Endothelial cell of umbilical vein (primary cell): ENCODE data around the gene GPR176. TPM values are rescaled to one million over a fixed set of nuclear protein-coding genes. Genes with fewer than 3 reads are reported as not detected.

ENCODE experiments used
- BruUV-seq: library from RNA; stranded (reverse); fragments of 400-500 nt; replicated peaks from 2 replicates; lab custom pipeline; 2021; lab: Mats Ljungman, UMichigan
- CTCF ChIA-PET: fragments of 300-600, 350-600 bp; sonication (Branson Sonifier 250); formaldehyde crosslinking; loops from one replicate; lab custom pipeline; 2021; ENCODE audit warnings: antibody characterized with exemption, inconsistent platforms; lab: Charles Lee
- POLR2A ChIA-PET: fragments of 300-600, 350-600 bp; sonication (Branson Sonifier 250); formaldehyde crosslinking; loops from one replicate; lab custom pipeline; 2021; ENCODE audit warnings: antibody characterized with exemption, inconsistent platforms; lab: Charles Lee
- DNase-seq: peaks from one replicate; pipeline ENCODE4 v3.0.0-alpha.2; 2011; ENCODE audit warnings: low read depth, low spot score
- FAIRE-seq: peaks from 2 replicates; lab custom pipeline; 2011; peaks lifted over from hg19 to GRCh38; lab: Jason Lieb, UNC
- H2AFZ ChIP-seq: 2 replicates; pipeline ENCODE4 v1.6.0; 2012; ENCODE audit warnings: low read depth, low read length, control low read depth, inconsistent platforms
- H3K27ac ChIP-seq: 2 replicates; pipeline ENCODE4 v1.5.1; 2011; ENCODE audit warnings: low read depth, mild to moderate bottlenecking, control low read depth, low read length, moderate library complexity; ENCODE audit not compliant: insufficient read depth
- H3K27me3 ChIP-seq, 2 experiments: 2 replicates each; pipeline versions ENCODE4 v1.6.0 to v1.6.1; 2011; ENCODE audit warnings: low read length in 2 of 2, mixed read lengths in 1 of 2; ENCODE audit not compliant: control insufficient read depth in 2 of 2, insufficient read depth in 2 of 2
- H3K36me3 ChIP-seq, 2 experiments: 2 replicates in 1 of 2; 3 replicates in 1 of 2; pipeline ENCODE4 v1.5.1; 2011; ENCODE audit warnings: low read length in 2 of 2, mild to moderate bottlenecking in 1 of 2, moderate library complexity in 1 of 2; ENCODE audit not compliant: control insufficient read depth in 2 of 2, insufficient read depth in 2 of 2; ENCODE audit errors: extremely low read depth in 1 of 2
- H3K4me1 ChIP-seq: 3 replicates; pipeline ENCODE4 v1.5.1; 2011; ENCODE audit warnings: mild to moderate bottlenecking, low read length; ENCODE audit not compliant: control insufficient read depth, insufficient read depth; ENCODE audit errors: extremely low read depth
- H3K4me2 ChIP-seq: 2 replicates; pipeline ENCODE4 v1.6.1; 2011; ENCODE audit warnings: low read length, control low read depth, mixed read lengths; ENCODE audit not compliant: insufficient read depth
- H3K4me3 ChIP-seq, 3 experiments: fragments of 200-600 bp in 1 of 3; sonication (generic), shearing (Covaris generic) in 1 of 3; replicated peaks in 1 of 3; 2 replicates each; pipeline ENCODE4 v1.5.1; 2011 to 2016; ENCODE audit warnings: control low read depth in 3 of 3, low read length in 3 of 3, mild to moderate bottlenecking in 2 of 3, inconsistent platforms in 1 of 3, low read depth in 1 of 3, moderate library complexity in 1 of 3; ENCODE audit not compliant: insufficient read depth in 1 of 3
- H3K79me2 ChIP-seq: 2 replicates; pipeline ENCODE4 v1.6.0; 2012; ENCODE audit warnings: low read length, inconsistent platforms; ENCODE audit not compliant: control insufficient read depth, insufficient read depth
- H3K9ac ChIP-seq: replicated peaks from 2 replicates; pipeline ENCODE3; 2011; ENCODE audit warnings: low read length, control low read depth; ENCODE audit not compliant: insufficient read depth; ENCODE audit errors: extremely low read depth
- H3K9me1 ChIP-seq: replicated peaks from 3 replicates; pipeline ENCODE4 v1.6.0; 2011; ENCODE audit warnings: mild to moderate bottlenecking, low read length; ENCODE audit not compliant: control insufficient read depth, insufficient read depth; ENCODE audit errors: extremely low read depth
- H3K9me3 ChIP-seq: replicated peaks from 2 replicates; pipeline ENCODE4 v1.5.1; 2012; ENCODE audit warnings: low read length, inconsistent platforms; ENCODE audit not compliant: control insufficient read depth, insufficient read depth
- H4K20me1 ChIP-seq: replicated peaks from 2 replicates; pipeline ENCODE3; 2011; ENCODE audit warnings: mild to moderate bottlenecking, low read length; ENCODE audit not compliant: control insufficient read depth, insufficient read depth; ENCODE audit errors: extremely low read depth
- JUN ChIP-seq: IDR thresholded peaks from 2 replicates; pipeline ENCODE4 v1.6.1; 2011; ENCODE audit warnings: borderline replicate concordance, low read depth; ENCODE audit not compliant: insufficient read length, insufficient read depth
- POLR2AphosphoS5 ChIP-seq: IDR thresholded peaks from 2 replicates; pipeline ENCODE4 v1.6.1; 2012; ENCODE audit warnings: low read depth, mild to moderate bottlenecking, control low read depth, low read length, moderate library complexity; ENCODE audit not compliant: insufficient read depth
- dilution Hi-C: fragments of 300-500 bp; cut with MboI; formaldehyde crosslinking; loops from one replicate; pipeline ENCODE4 v1.15.0; 2019; ENCODE audit warnings: low sequenced_read_pairs; ENCODE audit not compliant: extremely low pct_ligation_motif_present
- intact Hi-C: fragments of 100-400 bp; cut with micrococcal nuclease; formaldehyde crosslinking; loops from one replicate; pipeline ENCODE4 v1.10.0; 2022
- polyA plus RNA-seq, 4 experiments: library from polyadenylated mRNA; depleted of rRNA in 3 of 4; stranded (reverse) in 3 of 4; unstranded in 1 of 4; fragments of >200 nt; gene quantifications; 2 replicates each; pipeline versions ENCODE4 v1.2.1 to v1.2.3, GENCODE V29; 2011 to 2012; ENCODE audit warnings: missing spikeins in 1 of 4
- total RNA-seq: library from RNA; stranded (reverse); gene quantifications from 2 replicates; pipeline ENCODE4 v1.2.3, GENCODE V29; 2021
- TF ChIP-seq, protein P1 (sequence below): IDR thresholded peaks from 2 replicates; pipeline ENCODE4 v1.6.1; 2011; ENCODE audit not compliant: insufficient read depth, insufficient read length
- TF ChIP-seq, protein P2 (sequence below), 2 donors: IDR thresholded peaks; 1 replicate in 1 of 2; 2 replicates in 1 of 2; pipeline ENCODE4 v1.5.1; 2011; ENCODE audit warnings: low read length in 2 of 2, mild to moderate bottlenecking in 2 of 2, moderate library complexity in 2 of 2, control low read depth in 1 of 2, inconsistent platforms in 1 of 2, low read depth in 1 of 2; ENCODE audit not compliant: insufficient read depth in 1 of 2; ENCODE audit errors: extremely low read depth in 1 of 2

The GPR176 gene
- total and polyA plus RNA-seq, 2 donors (not counting 3 experiments of a cell fraction or from before 2014, with no cell fraction given): 35.3 to 68.7 TPM

DNA sequence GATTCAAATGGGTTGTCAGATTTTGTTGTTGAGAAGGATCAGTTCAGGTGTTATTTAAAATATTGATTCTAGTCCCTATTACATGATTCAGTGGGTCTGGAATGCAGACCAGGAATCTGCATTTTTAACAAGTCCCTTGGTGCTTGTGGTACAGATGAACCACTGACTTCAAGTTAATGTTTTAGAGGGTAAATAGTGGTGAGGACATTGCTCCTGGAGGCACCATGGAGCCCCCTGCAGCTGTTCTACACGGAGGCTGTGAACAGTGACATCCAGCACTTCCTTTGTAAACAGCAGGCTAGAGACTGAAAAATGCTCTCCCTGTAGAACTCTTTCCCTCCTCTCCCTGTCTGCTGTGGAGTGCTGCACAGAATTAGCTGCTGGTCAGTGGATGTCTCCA is 132.6 kb downstream of the GPR176 start:
- DNase-seq: peak; percentile 23
- Histone ChIP-seq H3K9ac (no peak overlapping the region), H3K4me3 (no peak overlapping the region), H3K9me3 (no peaks in the 10 kb centered on the region), H3K9me1 (no peaks in the 10 kb centered on the region), H3K27me3 (no peaks in the 10 kb centered on the region), H3K36me3 (no peaks in the 10 kb centered on the region), H2AFZ (no peak overlapping the region), H4K20me1 (no peaks in the 10 kb centered on the region), H3K4me1 (peaks cover 23% of the 10 kb centered on the region), H3K79me2 (peaks cover 5% of the 10 kb centered on the region), H3K27ac (no peak overlapping the region), H3K4me2 (no peak overlapping the region)
- no TSS peak for BruUV-seq
- POLR2A ChIA-PET: no interaction called here
- CTCF ChIA-PET: interaction anchor here (0.7 to 3.2 kb wide), 14 partner anchors 11 to 242 kb away, joined by 3 to 49 read pairs (median 4); no protein-coding TSS in a partner anchor
- intact Hi-C loops: loop anchor here (2.0 kb wide), 1 partner anchor 251 kb away; the partner anchor contains the start of gene SRP14
- TF ChIP-seq, protein P1, sequence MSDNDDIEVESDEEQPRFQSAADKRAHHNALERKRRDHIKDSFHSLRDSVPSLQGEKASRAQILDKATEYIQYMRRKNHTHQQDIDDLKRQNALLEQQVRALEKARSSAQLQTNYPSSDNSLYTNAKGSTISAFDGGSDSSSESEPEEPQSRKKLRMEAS: no peak
- TF ChIP-seq JUN (no peak), POLR2AphosphoS5 (no peak)
- no peak for FAIRE-seq
- dilution Hi-C loops: no loop called here

DNA sequence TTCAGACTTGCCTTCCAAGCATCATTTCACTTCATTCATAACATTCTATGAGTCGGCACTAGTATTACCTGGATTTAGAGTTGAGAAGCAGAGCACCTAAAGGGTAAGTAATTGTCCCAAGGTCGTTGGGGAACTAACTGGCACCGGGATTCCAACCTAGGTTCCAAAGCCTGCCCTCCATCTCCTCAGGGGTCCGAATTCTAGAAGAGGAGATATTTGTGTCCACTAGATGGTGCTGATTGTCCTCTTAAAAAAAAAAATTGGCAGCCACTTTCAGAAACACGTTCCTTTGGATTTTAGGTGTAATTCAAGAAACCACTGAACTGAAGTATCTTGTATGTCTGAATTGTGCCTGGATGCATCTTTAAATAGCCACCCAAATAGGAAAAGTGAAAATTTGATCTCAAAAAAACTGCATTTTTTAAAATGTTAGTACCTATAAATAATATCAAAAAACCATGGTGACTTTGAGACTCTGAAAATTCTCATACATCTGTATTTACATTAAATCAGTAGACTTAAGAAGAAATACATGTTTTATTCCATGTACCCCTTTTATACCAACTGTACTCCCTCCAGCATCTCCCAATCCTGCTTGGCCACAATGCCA is 133.5 kb downstream of the GPR176 start:
- Histone ChIP-seq H3K79me2 (peaks cover 5% of the 10 kb centered on the region), H2AFZ (no peak overlapping the region), H3K9me3 (no peaks in the 10 kb centered on the region), H3K27me3 (no peaks in the 10 kb centered on the region), H3K27ac (no peak overlapping the region), H3K36me3 (no peaks in the 10 kb centered on the region), H4K20me1 (no peaks in the 10 kb centered on the region), H3K9me1 (no peaks in the 10 kb centered on the region), H3K4me1 (peaks cover 26% of the 10 kb centered on the region), H3K4me3 (no peak overlapping the region), H3K9ac (no peak overlapping the region), H3K4me2 (no peak overlapping the region)
- intact Hi-C loops: loop anchor here (1.0 to 2.0 kb wide), 3 partner anchors 89 to 252 kb away; partner anchors contain the start of gene SRP14
- peak; percentile 24 for FAIRE-seq
- TF ChIP-seq, protein P1: no peak
- TF ChIP-seq, protein P2, sequence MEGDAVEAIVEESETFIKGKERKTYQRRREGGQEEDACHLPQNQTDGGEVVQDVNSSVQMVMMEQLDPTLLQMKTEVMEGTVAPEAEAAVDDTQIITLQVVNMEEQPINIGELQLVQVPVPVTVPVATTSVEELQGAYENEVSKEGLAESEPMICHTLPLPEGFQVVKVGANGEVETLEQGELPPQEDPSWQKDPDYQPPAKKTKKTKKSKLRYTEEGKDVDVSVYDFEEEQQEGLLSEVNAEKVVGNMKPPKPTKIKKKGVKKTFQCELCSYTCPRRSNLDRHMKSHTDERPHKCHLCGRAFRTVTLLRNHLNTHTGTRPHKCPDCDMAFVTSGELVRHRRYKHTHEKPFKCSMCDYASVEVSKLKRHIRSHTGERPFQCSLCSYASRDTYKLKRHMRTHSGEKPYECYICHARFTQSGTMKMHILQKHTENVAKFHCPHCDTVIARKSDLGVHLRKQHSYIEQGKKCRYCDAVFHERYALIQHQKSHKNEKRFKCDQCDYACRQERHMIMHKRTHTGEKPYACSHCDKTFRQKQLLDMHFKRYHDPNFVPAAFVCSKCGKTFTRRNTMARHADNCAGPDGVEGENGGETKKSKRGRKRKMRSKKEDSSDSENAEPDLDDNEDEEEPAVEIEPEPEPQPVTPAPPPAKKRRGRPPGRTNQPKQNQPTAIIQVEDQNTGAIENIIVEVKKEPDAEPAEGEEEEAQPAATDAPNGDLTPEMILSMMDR (IDR thresholded peaks at IDR 0.05; ENCODE audit: extremely low read depth in 1 of 2, insufficient read depth in 1 of 2, low read depth in 1 of 2, low read length in 2 of 2): peak; percentile 33 to 41
- ChIA-PET CTCF (interaction anchor here (0.9 to 2.4 kb wide), 11 partner anchors 20 to 259 kb away, joined by 3 to 10 read pairs (median 5); partner anchors contain the start of gene EIF2AK4), POLR2A (no interaction called here)
- DNase-seq: peak; percentile 71
- no TSS peak for BruUV-seq
- dilution Hi-C loops: no loop called here
